ENCODE data around the gene MBP. TPM values are rescaled to one million over a fixed set of nuclear protein-coding genes. Genes with fewer than 3 reads are reported as not detected.

Gene MBP
- total and polyA plus RNA-seq, 2 of the 13 experiments (the other 11 are each of a cell fraction or from before 2014, with no cell fraction given), result 5.0 to 8.5 TPM

GRCh38 chr18:77093067-77093430 is 39.5 kb downstream of the MBP start (continued):
- TF ChIP-seq ZBED4 (CRISPR knock-in tag; IDR thresholded peaks at IDR 0.05; ENCODE audit: borderline replicate concordance) (no peak), ZFP37 (CRISPR knock-in tag; IDR thresholded peaks at IDR 0.05; ENCODE audit: borderline replicate concordance) (no peak), ZNF350 (CRISPR knock-in tag; IDR thresholded peaks at IDR 0.05; ENCODE audit: borderline replicate concordance, low read depth) (no peak), SCMH1 (CRISPR knock-in tag; IDR thresholded peaks at IDR 0.05; ENCODE audit: borderline replicate concordance) (no peak)

GRCh38 chr18:77092104-77093066 is 40.2 kb downstream of the MBP start:
- no peak overlapping the region for H3K9ac ChIP-seq (ENCODE audit: insufficient read depth, low read depth, low read length)
- H3K27ac ChIP-seq (ENCODE audit: extremely low read length, insufficient read depth, low read length), result no peak overlapping the region
- H3K36me3 ChIP-seq (replicated peaks in 1 of 2; ENCODE audit: control insufficient read depth in 1 of 2, insufficient read depth in 2 of 2, low read length in 2 of 2), result no peaks in the 10 kb centered on the region; a peak in 1 of 5 replicates
- no peak overlapping the region for H3K4me3 ChIP-seq (replicated peaks in 1 of 3; ENCODE audit: insufficient read depth in 1 of 3, low read depth in 2 of 3, low read length in 3 of 3)
- in situ Hi-C loops (cut with HindIII; ENCODE audit: extremely low pct_ligation_motif_present, low pct_unique_long_range_greater_than_20kb), result no loop called here
- CTCF ChIA-PET (ENCODE audit: low intra/inter-chr PET ratio, low total read pairs), result no interaction called here
- intact Hi-C loops (cut with micrococcal nuclease; ENCODE audit: unreplicated experiment), result no loop called here
- WGBS (ENCODE audit: low lambda C conversion rate), result 95% methylated on average over 43 of the region's 48 CpGs
- H3K79me2 ChIP-seq (ENCODE audit: insufficient read depth, low read length), result no peaks in the 10 kb centered on the region
- no peak for FAIRE-seq
- no peak overlapping the region for H2AFZ ChIP-seq (ENCODE audit: low read length)
- H3K4me2 ChIP-seq (ENCODE audit: low read depth, low read length), result no peak overlapping the region
- no peak for ATAC-seq
- H3K27me3 ChIP-seq (ENCODE audit: control insufficient read depth in 1 of 2, insufficient read depth in 2 of 2, low read length in 2 of 2), result no peaks in the 10 kb centered on the region
- DNase-seq (ENCODE audit: low spot score), result no peak
- peaks cover 8% of the 10 kb centered on the region; the same call in 1 of the 2 replicates for H3K4me1 ChIP-seq (ENCODE audit: insufficient read depth, low read length)
- H4K20me1 ChIP-seq (ENCODE audit: insufficient read depth, low read length), result peaks cover 7% of the 10 kb centered on the region
- BruUV-seq (replicated peaks), result no TSS peak
- no peaks in the 10 kb centered on the region for H3K9me3 ChIP-seq (ENCODE audit: low read length)
- POLR2A ChIA-PET, result interaction anchor here (0.6 kb wide), 1 partner anchor 38 kb away, joined by 3 read pairs; no protein-coding TSS in a partner anchor
- TF ChIP-seq ZGPAT (CRISPR knock-in tag; IDR thresholded peaks at IDR 0.05), result no peak
- TF ChIP-seq ZNF552 (CRISPR knock-in tag; IDR thresholded peaks at IDR 0.05; ENCODE audit: borderline replicate concordance), result no peak
- no peak for TF ChIP-seq HOXA9 (CRISPR knock-in tag; IDR thresholded peaks at IDR 0.05; ENCODE audit: borderline replicate concordance)
- no peak for TF ChIP-seq USF2 (IDR thresholded peaks at IDR 0.05; ENCODE audit: low read depth, low read length)
- no peak for TF ChIP-seq USF2 (CRISPR knock-in tag; IDR thresholded peaks at IDR 0.05; ENCODE audit: borderline replicate concordance)
- TF ChIP-seq HES4 (CRISPR knock-in tag; IDR thresholded peaks at IDR 0.05; ENCODE audit: borderline replicate concordance), result no peak
- TF ChIP-seq ZNF556 (CRISPR knock-in tag; IDR thresholded peaks at IDR 0.05; ENCODE audit: borderline replicate concordance), result no peak
- no peak for TF ChIP-seq FIP1L1 (IDR thresholded peaks at IDR 0.05; ENCODE audit: borderline replicate concordance, insufficient read depth, low read depth, low read length)

All from HepG2 (cell line).